Endodermal cell (in vitro differentiated cells): ENCODE data around the gene PXDC1. TPM values are rescaled to one million over a fixed set of nuclear protein-coding genes. Genes with fewer than 3 reads are reported as not detected.

ENCODE experiments used
- DNase-seq: peaks from one replicate; pipeline ENCODE4 v3.0.0-alpha.2; 2017
- H3K27ac ChIP-seq: 2 replicates; pipeline ENCODE4 v1.5.1; 2013; ENCODE audit warnings: mild to moderate bottlenecking, low read depth, low read length, moderate library complexity
- H3K27me3 ChIP-seq: 2 replicates; pipeline ENCODE4 v1.6.1; 2013; ENCODE audit warnings: mild to moderate bottlenecking, low read length, moderate library complexity; ENCODE audit not compliant: insufficient read depth, control insufficient read depth, poor library complexity, severe bottlenecking
- H3K36me3 ChIP-seq: 2 replicates; pipeline ENCODE4 v1.7.0; 2013; ENCODE audit warnings: mild to moderate bottlenecking, low read length, moderate library complexity; ENCODE audit not compliant: control insufficient read depth, insufficient read depth
- H3K4me1 ChIP-seq: one replicate; pipeline ENCODE4 v1.7.0; 2013; ENCODE audit warnings: low read length; ENCODE audit not compliant: control insufficient read depth, insufficient read depth
- H3K4me3 ChIP-seq: 2 replicates; pipeline ENCODE4 v1.5.1; 2013; ENCODE audit warnings: mild to moderate bottlenecking, low read length, moderate library complexity
- H3K9ac ChIP-seq: 2 replicates; pipeline ENCODE4 v1.6.1; 2013; ENCODE audit warnings: mild to moderate bottlenecking, low read length, moderate library complexity; ENCODE audit not compliant: poor library complexity, severe bottlenecking; ENCODE audit errors: extremely low read depth
- H3K9me3 ChIP-seq: 2 replicates; pipeline ENCODE4 v1.6.1; 2013; ENCODE audit warnings: mild to moderate bottlenecking, low read length, moderate library complexity; ENCODE audit not compliant: control insufficient read depth
- H3K27ac Mint-ChIP-seq: 2 replicates; pipeline ENCODE4 v1.8.0; 2020; ENCODE audit warnings: mixed read lengths
- H3K27me3 Mint-ChIP-seq: 2 replicates; pipeline ENCODE4 v1.8.0; 2021; ENCODE audit warnings: mild to moderate bottlenecking, mixed read lengths; ENCODE audit not compliant: insufficient read depth
- H3K36me3 Mint-ChIP-seq: 2 replicates; pipeline ENCODE4 v1.8.0; 2020; ENCODE audit warnings: low read depth, mixed read lengths
- H3K4me1 Mint-ChIP-seq: 2 replicates; pipeline ENCODE4 v1.8.0; 2020; ENCODE audit warnings: mixed read lengths
- H3K4me3 Mint-ChIP-seq: 2 replicates; pipeline ENCODE4 v1.8.0; 2020; ENCODE audit warnings: mild to moderate bottlenecking, moderate library complexity, mixed read lengths
- H3K9me3 Mint-ChIP-seq: 2 replicates; pipeline ENCODE4 v1.8.0; 2020; ENCODE audit warnings: mild to moderate bottlenecking, mixed read lengths
- CTCF ChIP-seq: fragments of 200-600 bp; sonication (generic); conservative IDR thresholded peaks from 2 replicates; pipeline ENCODE4 v1.5.0; 2021; ENCODE audit warnings: antibody characterized with exemption, mild to moderate bottlenecking
- WGBS, 2 experiments: methylation state at CpG; one replicate each; pipeline versions ENCODE4 v1.1.5 to v1.1.7; 2013; ENCODE audit warnings: missing lambda C conversion rate in 2 of 2, mixed read lengths in 1 of 2; ENCODE audit not compliant: insufficient coverage in 1 of 2, insufficient read length in 1 of 2; 5-methylcytosine and 5-hydroxymethylcytosine counted together
- total RNA-seq, 2 donors: library from RNA; stranded (reverse); fragmentation: NEBNext Ultra II Directional in 1 of 2; extraction: Animal tissue kit (Norgen Biotek cat#: 25700) in 1 of 2; gene quantifications; 2 replicates in 1 of 2; 3 replicates in 1 of 2; pipeline ENCODE4 v1.2.1, GENCODE V29; 2021

The PXDC1 gene
- total RNA-seq, 2 donors from 2014 or later = 3.3 to 4.6 TPM

GRCh38 chr6:3690506-3690905 lies 61.0 kb downstream of the PXDC1 start:
- Histone ChIP-seq H3K36me3 (no peaks in the 10 kb centered on the region), H3K4me1 (no peaks in the 10 kb centered on the region), H3K27ac (no peak overlapping the region), H3K9ac (no peak overlapping the region), H3K9me3 (no peaks in the 10 kb centered on the region), H3K4me3 (no peak overlapping the region), H3K27me3 (no peaks in the 10 kb centered on the region)
- WGBS, 2 experiments = 90 to 100% methylated on average over 2 of the region's 2 CpGs
- Mint-ChIP-seq H3K4me1 (peaks cover 4% of the 10 kb centered on the region), H3K36me3 (no peaks in the 10 kb centered on the region), H3K27me3 (no peaks in the 10 kb centered on the region), H3K27ac (no peak overlapping the region), H3K9me3 (no peaks in the 10 kb centered on the region), H3K4me3 (no peak overlapping the region)
- no peak for TF ChIP-seq CTCF
- DNase-seq = no peak

- H3K4me3 ChIP-seq = no peak overlapping the region
- no peaks in the 10 kb centered on the region for H3K9me3 ChIP-seq
- H3K4me1 ChIP-seq = peaks cover 8% of the 10 kb centered on the region
- Mint-ChIP-seq H3K36me3 (no peaks in the 10 kb centered on the region), H3K27me3 (no peaks in the 10 kb centered on the region), H3K4me1 (peaks cover 16% of the 10 kb centered on the region), H3K27ac (no peak overlapping the region), H3K4me3 (no peak overlapping the region), H3K9me3 (no peaks in the 10 kb centered on the region)
- no peaks in the 10 kb centered on the region for H3K27me3 ChIP-seq
- no peak for TF ChIP-seq CTCF
- no peak overlapping the region for H3K9ac ChIP-seq
- WGBS, 2 experiments = 82 to 100% methylated on average over 1 of the region's 1 CpG
- H3K36me3 ChIP-seq = no peaks in the 10 kb centered on the region
- no peak for DNase-seq
- H3K27ac ChIP-seq = no peak overlapping the region
Observed at GRCh38 chr6:3687847-3688246, 63.7 kb downstream of the PXDC1 start.

GRCh38 chr6:3683331-3683730 lies 68.2 kb downstream of the PXDC1 start:
- Histone ChIP-seq H3K4me1 (peaks cover 8% of the 10 kb centered on the region), H3K27me3 (no peaks in the 10 kb centered on the region), H3K36me3 (no peaks in the 10 kb centered on the region), H3K9me3 (no peaks in the 10 kb centered on the region), H3K9ac (no peak overlapping the region), H3K27ac (no peak overlapping the region), H3K4me3 (peak overlapping the region; percentile 2)
- H3K27ac Mint-ChIP-seq = no peak overlapping the region
- TF ChIP-seq CTCF = no peak
- H3K36me3 Mint-ChIP-seq = no peaks in the 10 kb centered on the region
- WGBS, 2 experiments = 80 to 83% methylated on average over 1 to 6 of the region's 6 CpGs
- DNase-seq = no peak
- peaks cover 17% of the 10 kb centered on the region for H3K4me1 Mint-ChIP-seq
- peaks cover 5% of the 10 kb centered on the region for H3K9me3 Mint-ChIP-seq
- no peak overlapping the region for H3K4me3 Mint-ChIP-seq
- H3K27me3 Mint-ChIP-seq = peaks cover 3% of the 10 kb centered on the region
